Fibroblast of lung (primary cell): ENCODE data around the gene FARP1. TPM values are rescaled to one million over a fixed set of nuclear protein-coding genes. Genes with fewer than 3 reads are reported as not detected.

Experiments used
- DNase-seq, 2 donors: peaks; one replicate each; pipeline versions ENCODE4 v3.0.0 to v3.0.0-alpha.2; 2010; ENCODE audit warnings: low read depth in 2 of 2
- H2AFZ ChIP-seq: 2 replicates; pipeline ENCODE4 v1.5.1; 2012; ENCODE audit warnings: low read length, control low read depth, inconsistent platforms
- H3K27ac ChIP-seq: 2 replicates; pipeline ENCODE4 v1.5.1; 2011; ENCODE audit warnings: low read length, control low read depth; ENCODE audit not compliant: insufficient read depth
- H3K27me3 ChIP-seq: 2 replicates; pipeline ENCODE4 v1.5.1; 2011; ENCODE audit warnings: mild to moderate bottlenecking, low read length; ENCODE audit not compliant: control insufficient read depth, insufficient read depth
- H3K36me3 ChIP-seq: 2 replicates; pipeline ENCODE4 v1.5.1; 2011; ENCODE audit warnings: low read length; ENCODE audit not compliant: control insufficient read depth, insufficient read depth
- H3K4me1 ChIP-seq: 2 replicates; pipeline ENCODE4 v1.5.1; 2011; ENCODE audit warnings: low read length; ENCODE audit not compliant: control insufficient read depth, insufficient read depth; ENCODE audit errors: extremely low read depth
- H3K4me2 ChIP-seq: 2 replicates; pipeline ENCODE4 v1.5.1; 2011; ENCODE audit warnings: low read length, control low read depth; ENCODE audit not compliant: insufficient read depth; ENCODE audit errors: extremely low read depth
- H3K4me3 ChIP-seq, 4 experiments: fragments of 200-600 bp in 1 of 4; sonication (generic) in 1 of 4; replicated peaks in 1 of 4; 2 replicates each; pipeline ENCODE4 v1.5.1; 2011 to 2016; ENCODE audit warnings: low read length in 4 of 4, low read depth in 3 of 4, mild to moderate bottlenecking in 3 of 4, control low read depth in 2 of 4, inconsistent platforms in 1 of 4, mixed read lengths in 1 of 4; ENCODE audit not compliant: insufficient read depth in 1 of 4; ENCODE audit errors: control extremely low read depth in 1 of 4
- H3K79me2 ChIP-seq: 2 replicates; pipeline ENCODE4 v1.5.1; 2012; ENCODE audit warnings: mild to moderate bottlenecking, low read length, inconsistent platforms; ENCODE audit not compliant: control insufficient read depth, insufficient read depth
- H3K9ac ChIP-seq: 2 replicates; pipeline ENCODE4 v1.5.1; 2011; ENCODE audit warnings: mild to moderate bottlenecking, low read length, control low read depth; ENCODE audit not compliant: insufficient read depth
- H3K9me3 ChIP-seq: 2 replicates; pipeline ENCODE4 v1.5.1; 2012; ENCODE audit warnings: low read depth, low read length; ENCODE audit not compliant: control insufficient read depth, insufficient read depth
- H4K20me1 ChIP-seq: 2 replicates; pipeline ENCODE4 v1.5.1; 2011; ENCODE audit warnings: low read length; ENCODE audit not compliant: control insufficient read depth, insufficient read depth; ENCODE audit errors: extremely low read depth
- EZH2 ChIP-seq: IDR thresholded peaks from 2 replicates; pipeline ENCODE4 v1.5.1; 2012; ENCODE audit warnings: low read length, control low read depth, mild to moderate bottlenecking; ENCODE audit errors: missing control alignments
- polyA plus RNA-seq, 2 donors: library from polyadenylated mRNA; depleted of rRNA in 1 of 2; stranded (reverse) in 1 of 2; unstranded in 1 of 2; fragments of >200 nt; gene quantifications; 2 replicates each; pipeline ENCODE4 v1.2.1, GENCODE V29; 2011 to 2012; ENCODE audit warnings: missing spikeins in 1 of 2
- total RNA-seq: library from RNA; depleted of rRNA; stranded (reverse); fragments of >200 nt; gene quantifications from 2 replicates; pipeline ENCODE4 v1.2.1, GENCODE V29; 2014
- TF ChIP-seq, protein P1 (sequence below), 2 donors: IDR thresholded peaks in 1 of 2; conservative IDR thresholded peaks in 1 of 2; 1 replicate in 1 of 2; 2 replicates in 1 of 2; pipeline ENCODE4 v1.5.1; 2011 to 2012; ENCODE audit warnings: low read length in 2 of 2, control low read depth in 1 of 2, inconsistent platforms in 1 of 2, low read depth in 1 of 2, mild to moderate bottlenecking in 1 of 2

FARP1 gene
- total and polyA plus RNA-seq, 2 donors (not counting 1 experiment from before 2014, with no cell fraction given) = 50.9 to 199 TPM

DNA sequence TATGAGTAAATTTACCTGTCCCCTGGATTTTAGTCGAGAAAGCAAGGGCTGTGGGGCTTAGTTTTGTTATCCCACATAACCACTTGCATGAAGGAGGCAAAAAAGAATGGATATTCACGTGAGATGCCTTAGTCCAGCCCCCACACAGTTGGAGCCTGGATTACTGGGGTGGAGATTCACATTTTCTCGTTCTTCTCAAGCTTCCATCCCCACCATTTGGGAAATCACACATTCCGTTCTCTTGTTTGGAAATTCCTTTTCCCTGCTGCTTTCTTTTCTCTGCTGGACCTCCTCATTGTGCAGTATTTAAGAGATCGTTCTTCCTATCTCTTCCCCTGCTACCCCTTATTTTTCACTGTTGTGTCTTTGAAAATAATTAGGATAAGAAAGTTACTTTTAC, 45.1 kb upstream of the FARP1 start:
- Histone ChIP-seq H3K4me2 (no peak overlapping the region), H3K9me3 (no peaks in the 10 kb centered on the region), H3K27ac (no peak overlapping the region), H3K4me1 (peaks cover 2% of the 10 kb centered on the region), H3K27me3 (no peaks in the 10 kb centered on the region), H3K9ac (no peak overlapping the region), H4K20me1 (no peaks in the 10 kb centered on the region), H3K79me2 (no peaks in the 10 kb centered on the region), H2AFZ (no peak overlapping the region), H3K36me3 (no peaks in the 10 kb centered on the region), H3K4me3 (no peak overlapping the region)
- TF ChIP-seq EZH2 = no peak
- TF ChIP-seq, protein P1, sequence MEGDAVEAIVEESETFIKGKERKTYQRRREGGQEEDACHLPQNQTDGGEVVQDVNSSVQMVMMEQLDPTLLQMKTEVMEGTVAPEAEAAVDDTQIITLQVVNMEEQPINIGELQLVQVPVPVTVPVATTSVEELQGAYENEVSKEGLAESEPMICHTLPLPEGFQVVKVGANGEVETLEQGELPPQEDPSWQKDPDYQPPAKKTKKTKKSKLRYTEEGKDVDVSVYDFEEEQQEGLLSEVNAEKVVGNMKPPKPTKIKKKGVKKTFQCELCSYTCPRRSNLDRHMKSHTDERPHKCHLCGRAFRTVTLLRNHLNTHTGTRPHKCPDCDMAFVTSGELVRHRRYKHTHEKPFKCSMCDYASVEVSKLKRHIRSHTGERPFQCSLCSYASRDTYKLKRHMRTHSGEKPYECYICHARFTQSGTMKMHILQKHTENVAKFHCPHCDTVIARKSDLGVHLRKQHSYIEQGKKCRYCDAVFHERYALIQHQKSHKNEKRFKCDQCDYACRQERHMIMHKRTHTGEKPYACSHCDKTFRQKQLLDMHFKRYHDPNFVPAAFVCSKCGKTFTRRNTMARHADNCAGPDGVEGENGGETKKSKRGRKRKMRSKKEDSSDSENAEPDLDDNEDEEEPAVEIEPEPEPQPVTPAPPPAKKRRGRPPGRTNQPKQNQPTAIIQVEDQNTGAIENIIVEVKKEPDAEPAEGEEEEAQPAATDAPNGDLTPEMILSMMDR (conservative IDR thresholded peaks at IDR 0.05 in 1 of 2, IDR thresholded peaks at IDR 0.05 in 1 of 2; ENCODE audit: low read depth in 1 of 2, low read length in 2 of 2) = no peak
- DNase-seq = no peak

DNA sequence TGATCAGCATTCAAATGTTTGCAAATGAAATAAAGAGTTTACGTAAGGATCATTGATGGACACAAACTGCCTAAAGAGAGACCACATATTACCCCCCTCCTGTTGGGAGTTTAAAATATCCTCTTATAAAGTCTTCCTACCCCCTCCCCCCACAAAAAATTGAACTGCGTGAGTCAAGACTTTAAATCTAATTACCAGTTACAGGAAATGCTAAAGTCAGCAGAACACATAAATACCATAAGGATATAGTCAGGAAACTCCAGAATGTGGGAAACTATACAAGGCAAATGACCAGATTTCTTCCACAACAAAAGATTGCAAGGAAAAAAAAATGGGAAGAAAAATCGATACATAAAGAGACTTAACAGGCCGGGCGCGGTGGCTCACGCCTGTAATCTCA, 44.4 kb upstream of the FARP1 start:
- Histone ChIP-seq H3K27me3 (no peaks in the 10 kb centered on the region), H3K79me2 (no peaks in the 10 kb centered on the region), H3K4me2 (no peak overlapping the region), H3K9me3 (no peaks in the 10 kb centered on the region), H3K27ac (no peak overlapping the region), H3K4me3 (no peak overlapping the region), H4K20me1 (no peaks in the 10 kb centered on the region), H3K9ac (no peak overlapping the region), H3K36me3 (no peaks in the 10 kb centered on the region), H3K4me1 (peaks cover 2% of the 10 kb centered on the region), H2AFZ (no peak overlapping the region)
- peak; percentile 60 to 77 for DNase-seq
- TF ChIP-seq EZH2 = no peak
- TF ChIP-seq, protein P1 (conservative IDR thresholded peaks at IDR 0.05 in 1 of 2, IDR thresholded peaks at IDR 0.05 in 1 of 2; ENCODE audit: low read depth in 1 of 2, low read length in 2 of 2) = no peak

DNA sequence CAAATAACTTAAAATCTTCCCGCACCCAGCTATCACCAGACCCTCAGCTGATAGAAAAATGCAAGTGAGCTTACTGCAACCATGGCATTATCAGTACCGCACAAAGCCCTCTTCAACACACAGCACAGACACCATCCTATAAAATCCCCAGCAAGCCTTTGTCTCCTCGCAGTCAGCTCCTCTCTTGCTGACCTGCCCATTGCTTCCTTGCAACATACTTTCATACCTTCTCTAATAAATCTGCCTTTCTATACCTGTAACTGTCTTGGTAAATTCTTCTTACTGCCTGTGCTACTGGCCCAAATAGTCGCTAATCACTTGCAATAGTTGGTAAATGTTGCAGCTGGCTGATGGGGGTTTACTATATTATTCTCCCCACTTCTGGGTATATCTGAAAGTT, 43.3 kb upstream of the FARP1 start:
- Histone ChIP-seq H3K4me2 (no peak overlapping the region), H3K4me3 (no peak overlapping the region), H3K79me2 (no peaks in the 10 kb centered on the region), H3K27ac (no peak overlapping the region), H3K9me3 (no peaks in the 10 kb centered on the region), H3K9ac (no peak overlapping the region), H4K20me1 (no peaks in the 10 kb centered on the region), H2AFZ (no peak overlapping the region), H3K36me3 (no peaks in the 10 kb centered on the region), H3K27me3 (no peaks in the 10 kb centered on the region), H3K4me1 (peaks cover 2% of the 10 kb centered on the region)
- TF ChIP-seq, protein P1 (conservative IDR thresholded peaks at IDR 0.05 in 1 of 2, IDR thresholded peaks at IDR 0.05 in 1 of 2; ENCODE audit: low read depth in 1 of 2, low read length in 2 of 2) = no peak
- no peak for TF ChIP-seq EZH2
- DNase-seq = no peak
